HG03060 (cell line): ENCODE measurements around the gene AKAP12.
"Not testable (repeated sequence)": the region's sequence is repeated elsewhere in the genome, so short reads cannot be mapped to it uniquely, and the experiment has no call there.

ENCODE experiments used
- ATAC-seq: cut with Tn5 transposase; IDR thresholded peaks from one replicate; pipeline ENCODE4 v1.9.1; 2021; ENCODE audit warnings: low read depth, moderate number of reproducible peaks; ENCODE audit not compliant: unreplicated experiment

AKAP12 gene

DNA sequence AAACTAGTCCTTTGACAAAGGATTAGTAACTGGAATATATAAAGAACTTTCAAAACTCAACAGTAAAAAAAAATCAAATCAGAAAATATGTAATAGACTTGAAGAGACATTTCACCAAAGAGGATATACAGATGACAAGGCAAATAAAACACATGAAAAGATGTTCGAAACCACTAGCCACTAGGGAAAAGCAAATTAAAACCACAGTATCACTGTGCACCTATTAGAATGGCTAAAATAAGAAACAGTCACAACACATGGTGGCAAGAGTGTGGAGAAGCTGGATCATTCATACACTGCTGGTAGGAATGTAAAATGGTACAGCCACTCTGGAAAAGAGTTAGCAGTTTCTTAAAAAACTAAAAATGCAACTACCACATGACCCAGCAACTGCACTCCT lies 136.7 kb downstream of the AKAP12 start:
- ATAC-seq, result no peak

DNA sequence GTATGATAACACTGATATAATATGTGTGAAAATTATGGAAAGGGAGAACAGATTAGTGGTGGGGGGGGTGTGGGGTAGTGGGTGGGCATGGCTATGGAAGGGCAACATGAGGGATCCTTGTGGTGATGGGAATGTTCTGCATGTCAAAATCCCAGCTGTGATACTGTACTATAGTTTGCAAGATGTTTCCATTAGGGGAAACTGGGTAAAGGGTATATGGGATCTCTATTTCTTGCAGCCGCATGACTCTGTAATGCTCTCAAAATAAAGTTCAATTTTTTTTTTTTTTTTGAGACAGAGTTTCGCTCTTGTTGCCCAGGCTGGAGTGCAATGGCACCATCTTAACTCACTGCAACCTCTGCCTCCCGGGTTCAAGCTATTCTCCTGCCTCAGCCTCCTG lies 137.3 kb downstream of the AKAP12 start:
- no peak for ATAC-seq

- no peak for ATAC-seq
Measured at GRCh38 chr6:151379933-151380847, 140.4 kb downstream of the AKAP12 start.

- no peak for ATAC-seq
Measured at GRCh38 chr6:151380848-151381205, 141.1 kb downstream of the AKAP12 start.

- no peak for ATAC-seq
Measured at GRCh38 chr6:151381722-151382121, 142.0 kb downstream of the AKAP12 start.

GRCh38 chr6:151382631-151383030 lies 142.9 kb downstream of the AKAP12 start:
- not testable (repeated sequence) for ATAC-seq

- no peak for ATAC-seq
Measured at GRCh38 chr6:151384151-151384550, 144.4 kb downstream of the AKAP12 start.

DNA sequence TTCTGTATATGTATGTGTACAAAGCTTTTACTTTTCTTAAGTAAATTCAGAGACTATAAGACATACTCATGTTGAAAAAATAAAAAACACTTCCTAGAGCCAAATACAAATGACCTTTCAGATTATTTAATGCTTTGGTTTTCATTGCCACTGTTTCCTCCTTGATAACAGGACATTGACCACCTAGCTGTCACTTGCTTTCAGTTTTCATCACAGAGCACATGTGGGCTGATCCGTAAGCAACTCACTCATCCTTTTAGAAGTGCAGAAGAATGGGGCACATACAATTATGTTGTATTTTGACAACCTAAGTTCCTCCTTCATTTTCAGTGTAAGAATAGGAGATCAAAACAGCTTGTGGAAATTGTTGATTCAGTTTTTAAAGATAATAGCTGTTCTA lies 145.4 kb downstream of the AKAP12 start:
- ATAC-seq, result no peak

GRCh38 chr6:151387175-151387970 lies 147.6 kb downstream of the AKAP12 start:
- ATAC-seq, result no peak

- ATAC-seq, result no peak
Measured at GRCh38 chr6:151388236-151388635, 148.5 kb downstream of the AKAP12 start.

- no peak for ATAC-seq
Measured at GRCh38 chr6:151388997-151389617, 149.3 kb downstream of the AKAP12 start.

DNA sequence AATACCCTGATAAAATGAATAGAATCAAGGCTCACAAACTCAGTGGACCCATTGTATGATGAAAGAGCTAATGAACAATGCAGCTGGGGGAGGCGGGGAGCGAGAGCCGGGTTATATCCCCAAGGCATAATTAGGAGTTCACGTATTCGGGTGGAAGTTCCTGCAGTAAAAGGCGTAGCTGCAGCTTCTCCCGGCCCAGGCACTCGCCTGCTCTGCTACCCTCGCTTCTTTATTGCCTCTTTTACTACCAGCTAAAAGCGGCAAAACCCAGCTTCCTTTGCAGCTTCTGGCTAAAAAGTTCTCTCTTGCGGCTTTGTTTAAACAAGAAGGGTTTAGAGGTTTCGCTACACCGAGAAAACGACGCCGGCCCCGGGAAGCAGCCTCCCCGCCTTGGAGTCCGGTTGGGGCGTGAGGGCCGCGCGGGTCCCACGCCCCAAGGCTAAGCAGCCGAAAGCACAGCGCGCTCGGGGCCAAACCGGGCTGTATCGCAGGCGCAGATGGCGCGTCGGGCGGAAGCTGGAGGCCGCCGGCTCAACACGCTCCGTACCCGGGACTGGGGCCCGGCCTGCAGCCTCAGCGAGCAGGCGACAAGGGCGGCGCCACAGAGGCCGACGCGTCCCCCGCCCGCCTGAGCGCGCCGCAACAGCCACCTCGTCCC lies 150.0 kb downstream of the AKAP12 start:
- ATAC-seq, result peak; percentile 29

DNA sequence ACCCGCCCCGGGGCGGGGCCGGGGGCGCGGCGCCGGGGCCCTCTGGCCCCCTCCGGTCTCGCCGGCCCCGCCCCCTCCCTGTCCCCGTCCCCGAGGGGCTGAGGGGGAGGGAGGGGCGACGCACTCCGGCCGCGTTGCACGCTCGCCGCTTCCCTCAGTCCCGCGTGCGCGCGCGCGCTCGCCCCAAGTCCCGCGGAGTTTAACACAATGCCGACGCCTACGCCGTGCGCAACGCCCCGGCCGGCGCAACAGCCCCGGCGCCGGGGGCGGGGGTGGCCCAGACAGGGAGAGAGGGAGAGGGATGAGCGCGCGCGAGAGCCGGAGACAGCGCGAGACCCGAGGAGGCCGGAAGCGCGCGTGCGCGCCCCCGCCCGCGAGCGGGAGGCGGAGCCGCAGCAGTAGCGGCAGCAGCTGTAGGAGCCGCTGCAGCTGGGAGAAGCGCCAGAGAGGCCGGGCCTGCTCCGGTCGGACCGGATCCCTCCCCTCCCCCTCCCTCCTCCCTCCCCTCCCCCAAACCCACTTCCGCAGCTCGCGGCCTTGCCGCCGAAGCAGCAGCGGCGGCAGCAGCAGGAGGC lies 150.6 kb downstream of the AKAP12 start:
- peak; percentile 76 for ATAC-seq

GRCh38 chr6:151390851-151391470 lies 151.2 kb downstream of the AKAP12 start:
- ATAC-seq, result no peak

DNA sequence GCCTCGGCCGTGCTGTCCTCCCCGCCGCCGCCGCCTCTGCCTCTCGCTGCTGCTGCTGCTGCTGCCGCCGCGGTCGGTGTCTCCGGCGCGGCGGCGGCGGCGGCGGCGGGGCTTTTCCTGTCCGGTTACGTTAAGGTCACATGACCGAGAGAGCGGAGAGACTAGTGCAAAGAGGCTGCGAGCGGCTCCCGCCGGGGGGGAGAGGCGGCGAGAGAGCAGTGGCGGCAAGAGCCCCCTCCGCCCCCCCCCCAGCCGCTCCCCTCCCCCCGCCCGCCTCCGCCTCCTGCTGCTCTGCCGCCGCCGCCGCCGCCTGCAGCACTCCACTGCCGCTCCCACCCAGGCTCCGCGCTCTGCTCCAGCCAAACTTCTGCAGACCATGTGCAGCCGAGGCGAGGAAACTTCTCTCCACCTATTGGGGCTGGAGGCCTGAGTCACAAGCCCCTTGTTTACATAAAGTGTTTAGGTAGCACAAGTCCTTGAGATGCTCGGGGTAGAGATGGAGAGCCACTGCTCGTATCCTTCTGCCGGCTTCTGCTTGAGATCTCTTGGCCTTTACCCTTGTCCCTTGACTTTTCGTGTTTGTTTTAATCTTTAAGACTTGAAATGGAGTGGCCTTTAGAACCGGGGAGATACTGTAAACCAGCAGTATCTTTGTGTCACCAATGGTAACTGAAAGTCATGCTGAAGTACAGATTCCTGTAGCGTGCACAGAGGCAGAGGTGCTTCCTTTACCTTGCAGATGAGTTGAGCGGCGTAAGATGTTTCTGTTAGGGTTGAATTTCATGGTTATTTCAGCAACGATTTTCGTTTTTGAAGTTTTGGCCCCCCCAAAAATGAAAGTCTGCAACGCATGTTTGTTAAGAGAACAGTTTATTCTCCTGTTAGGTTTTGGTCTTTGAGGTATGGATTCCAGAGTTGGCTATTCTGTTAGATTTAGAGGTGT lies 152.0 kb downstream of the AKAP12 start, which contains the start of gene ZBTB2:
Gene ZBTB2, minus strand, starts transcription at position 89 of the 943 bp plus-strand sequence. CDS start 17,922 bp downstream, outside the sequence.
- peak; percentile 18 for ATAC-seq

GRCh38 chr6:151392427-151392826 lies 152.7 kb downstream of the AKAP12 start:
- ATAC-seq, result no peak

GRCh38 chr6:151393410-151393809 lies 153.6 kb downstream of the AKAP12 start:
- ATAC-seq, result no peak

DNA sequence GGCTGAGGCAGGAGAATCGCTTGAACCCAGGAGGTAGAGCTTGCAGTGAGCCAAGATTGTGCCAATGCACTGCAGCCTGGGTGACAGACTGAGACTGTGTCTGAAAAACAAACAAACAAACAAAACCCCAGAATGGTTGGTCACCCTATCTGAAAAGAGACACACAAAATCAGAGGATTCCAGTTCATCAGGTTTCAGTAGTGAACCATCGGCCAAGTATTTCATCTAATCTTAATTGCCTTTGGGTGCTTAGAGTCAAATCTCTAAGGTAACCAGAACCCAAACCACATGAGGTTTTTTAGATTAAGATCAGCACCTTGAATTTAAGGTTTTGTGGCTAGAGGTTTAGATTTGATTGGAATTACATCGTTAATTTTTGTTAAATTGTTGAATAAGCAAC lies 159.9 kb downstream of the AKAP12 start:
- ATAC-seq, result no peak

DNA sequence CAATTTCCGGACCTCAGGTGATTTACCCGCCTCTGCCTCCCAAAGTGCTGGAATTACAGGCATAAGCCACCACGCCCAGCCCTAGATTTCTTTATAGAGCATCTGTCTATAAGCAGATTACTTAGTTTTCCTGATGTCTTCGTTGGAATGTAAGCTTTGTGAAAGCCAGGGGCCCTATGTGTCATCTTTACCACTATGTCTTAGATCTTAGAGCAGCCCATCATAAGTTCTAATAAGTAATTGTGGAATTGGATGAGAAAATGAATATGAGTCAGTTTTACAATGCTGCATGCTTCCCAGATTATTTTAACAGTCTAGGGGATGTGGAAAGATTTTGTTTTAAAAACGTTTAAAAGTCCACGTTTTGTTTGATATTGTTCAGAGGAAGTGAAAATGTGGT lies 160.7 kb downstream of the AKAP12 start:
- ATAC-seq, result no peak
